GM06990 (cell line): ENCODE results near the gene MBD2.

Source experiments
- DNase-seq: peaks from one replicate; pipeline ENCODE4 v3.0.0-alpha.2; 2011; ENCODE audit not compliant: insufficient read length; ENCODE audit errors: extremely low read depth
- H3K27me3 ChIP-seq: replicated peaks from 2 replicates; pipeline ENCODE4 v1.6.0; 2011; ENCODE audit warnings: low read length; ENCODE audit not compliant: control insufficient read depth, insufficient read depth
- H3K36me3 ChIP-seq: 2 replicates; pipeline ENCODE4 v1.5.1; 2011; ENCODE audit warnings: low read length; ENCODE audit not compliant: control insufficient read depth, insufficient read depth
- H3K4me3 ChIP-seq: replicated peaks from 2 replicates; pipeline ENCODE4 v1.5.1; 2011; ENCODE audit warnings: low read depth, mild to moderate bottlenecking, control low read depth, low read length
- TF ChIP-seq, protein P1 (sequence below): IDR thresholded peaks from 2 replicates; pipeline ENCODE4 v1.5.1; 2011; ENCODE audit warnings: low read length, control low read depth, mild to moderate bottlenecking, inconsistent platforms; ENCODE audit not compliant: insufficient read depth, poor library complexity, severe bottlenecking

Gene MBD2

DNA sequence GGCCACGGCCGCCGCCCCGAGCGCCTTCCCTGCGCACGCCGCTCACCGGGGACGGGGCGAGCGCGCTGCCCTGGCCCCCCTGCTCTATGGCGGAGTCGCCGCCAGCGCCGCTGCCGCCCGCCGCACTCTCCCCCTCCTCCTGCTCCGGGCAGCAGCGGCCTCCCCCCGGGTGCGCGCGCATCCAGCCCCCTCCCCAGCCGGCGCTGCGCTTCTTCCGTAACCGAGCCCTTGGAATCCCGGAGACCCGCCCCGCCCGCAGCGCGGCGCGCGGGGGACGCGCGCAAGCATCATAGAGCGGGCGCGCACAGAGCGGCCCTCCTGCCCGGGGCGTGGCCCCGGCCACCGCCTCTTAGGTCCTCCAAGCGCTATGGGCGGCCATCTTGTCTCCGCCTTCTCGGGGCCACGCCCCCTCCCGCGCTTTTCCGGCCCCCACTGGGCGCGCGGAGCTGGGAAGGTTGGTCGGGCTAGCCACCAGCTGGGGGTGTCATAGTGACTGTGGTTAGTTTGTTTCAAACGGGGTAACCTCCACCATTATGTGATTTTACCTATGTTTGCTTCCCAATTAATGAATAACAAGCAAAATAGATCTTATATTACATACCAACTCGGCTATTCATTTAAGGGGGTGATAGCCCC, at the start of gene MBD2:
MBD2 (minus strand) TSS at position 291 of the 636 bp plus-strand sequence; CDS start at position 181, 110 bp downstream.
- TF ChIP-seq, protein P1, sequence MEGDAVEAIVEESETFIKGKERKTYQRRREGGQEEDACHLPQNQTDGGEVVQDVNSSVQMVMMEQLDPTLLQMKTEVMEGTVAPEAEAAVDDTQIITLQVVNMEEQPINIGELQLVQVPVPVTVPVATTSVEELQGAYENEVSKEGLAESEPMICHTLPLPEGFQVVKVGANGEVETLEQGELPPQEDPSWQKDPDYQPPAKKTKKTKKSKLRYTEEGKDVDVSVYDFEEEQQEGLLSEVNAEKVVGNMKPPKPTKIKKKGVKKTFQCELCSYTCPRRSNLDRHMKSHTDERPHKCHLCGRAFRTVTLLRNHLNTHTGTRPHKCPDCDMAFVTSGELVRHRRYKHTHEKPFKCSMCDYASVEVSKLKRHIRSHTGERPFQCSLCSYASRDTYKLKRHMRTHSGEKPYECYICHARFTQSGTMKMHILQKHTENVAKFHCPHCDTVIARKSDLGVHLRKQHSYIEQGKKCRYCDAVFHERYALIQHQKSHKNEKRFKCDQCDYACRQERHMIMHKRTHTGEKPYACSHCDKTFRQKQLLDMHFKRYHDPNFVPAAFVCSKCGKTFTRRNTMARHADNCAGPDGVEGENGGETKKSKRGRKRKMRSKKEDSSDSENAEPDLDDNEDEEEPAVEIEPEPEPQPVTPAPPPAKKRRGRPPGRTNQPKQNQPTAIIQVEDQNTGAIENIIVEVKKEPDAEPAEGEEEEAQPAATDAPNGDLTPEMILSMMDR = peak; percentile 44
- peak within 1 kb of the TSS; percentile 87 for H3K4me3 ChIP-seq
- H3K27me3 ChIP-seq = no peaks in the 10 kb centered on the region
- DNase-seq = peak; percentile 98
- H3K36me3 ChIP-seq = no peaks in the 10 kb centered on the region; the same call in 1 of the 2 replicates

GRCh38 chr18:54269893-54270844, 45.7 kb upstream of the MBD2 start:
- H3K36me3 ChIP-seq = no peaks in the 10 kb centered on the region
- TF ChIP-seq, protein P1 = peak; percentile 49
- peak overlapping the region; percentile 71 for H3K4me3 ChIP-seq
- H3K27me3 ChIP-seq = no peaks in the 10 kb centered on the region
- no peak for DNase-seq

- Histone ChIP-seq H3K36me3 (no peaks in the 10 kb centered on the region), H3K4me3 (peak overlapping the region; percentile 71), H3K27me3 (no peaks in the 10 kb centered on the region)
- TF ChIP-seq, protein P1 = no peak
- no peak for DNase-seq
Measured at GRCh38 chr18:54268751-54269150, 44.3 kb upstream of the MBD2 start.

GRCh38 chr18:54267701-54268100, 43.2 kb upstream of the MBD2 start:
- Histone ChIP-seq H3K4me3 (no peak overlapping the region), H3K27me3 (no peaks in the 10 kb centered on the region), H3K36me3 (no peaks in the 10 kb centered on the region)
- DNase-seq = no peak
- TF ChIP-seq, protein P1 = no peak

DNA sequence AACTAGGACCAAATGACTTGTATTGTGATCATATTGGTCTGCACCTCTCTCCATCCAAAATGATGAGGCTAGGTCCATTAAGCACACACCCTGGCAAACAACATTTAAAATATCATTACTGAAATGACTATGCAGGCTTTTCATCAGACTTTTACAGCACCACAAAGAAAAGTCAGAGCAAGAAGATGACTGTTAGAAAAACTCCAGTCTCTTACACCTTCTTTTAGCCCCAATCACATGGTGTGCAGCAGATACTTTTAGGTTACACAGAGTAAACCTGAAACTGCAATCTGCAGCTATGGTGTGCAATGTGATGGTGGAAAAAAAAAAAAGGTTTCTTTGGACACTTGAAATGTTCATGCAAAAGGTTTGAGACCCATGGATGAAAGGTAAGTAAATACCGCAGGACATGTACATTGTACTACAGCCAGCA, 39.5 kb upstream of the MBD2 start:
- H3K4me3 ChIP-seq = peak overlapping the region; percentile 35
- TF ChIP-seq, protein P1 = no peak
- peak; percentile 85 for DNase-seq
- no peaks in the 10 kb centered on the region for H3K27me3 ChIP-seq
- no peaks in the 10 kb centered on the region for H3K36me3 ChIP-seq
